Measurements from ENCODE around the gene C16orf78. TPM values are rescaled to one million over a fixed set of nuclear protein-coding genes. Genes with fewer than 3 reads are reported as not detected.

C16orf78 gene
- total and polyA plus RNA-seq, 2 of the 8 experiments (the other 6 are each of a cell fraction or from before 2014, with no cell fraction given): not detected

DNA sequence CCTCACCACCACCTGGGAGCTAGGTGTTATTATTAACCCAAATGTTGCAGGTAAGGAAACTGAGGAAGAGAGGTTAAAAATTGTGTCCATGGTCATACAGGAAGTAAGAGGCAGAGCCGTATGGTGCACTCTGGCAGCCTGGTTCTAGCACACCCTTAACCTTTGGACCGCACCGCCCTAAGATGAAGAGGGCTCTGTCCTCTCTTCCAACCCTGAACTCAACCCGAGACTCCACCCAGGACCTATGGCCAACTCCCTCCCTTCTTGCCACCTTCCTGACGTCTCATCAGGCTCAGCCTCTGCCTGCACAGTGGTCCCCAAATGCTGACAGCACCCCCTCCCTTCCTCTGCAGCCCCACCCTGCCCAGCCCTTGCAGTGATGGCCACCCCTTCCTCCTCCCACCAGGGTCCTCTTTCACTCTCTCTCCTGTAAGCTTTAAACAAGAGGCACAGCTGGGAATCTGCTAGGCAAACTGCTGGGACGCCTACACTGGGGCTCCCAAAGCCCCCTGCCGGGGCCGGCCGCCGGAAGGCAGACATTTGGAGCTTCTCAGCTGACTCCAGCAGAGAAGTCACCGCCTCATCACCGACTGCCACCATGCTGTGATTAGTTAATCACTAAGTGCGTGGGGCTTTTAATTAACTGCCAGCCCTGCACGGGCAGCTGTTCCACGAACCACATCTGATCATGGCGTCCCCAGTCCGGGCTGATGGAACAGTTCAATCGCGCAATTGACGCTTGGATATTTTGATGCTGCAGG, 16.7 kb upstream of the C16orf78 start (continued):
- TF ChIP-seq E2F6 (IDR thresholded peaks at IDR 0.05) (no peak), POLR2AphosphoS5 (IDR thresholded peaks at IDR 0.05; ENCODE audit: low read depth, low read length) (no peak), SIRT6 (IDR thresholded peaks at IDR 0.05; ENCODE audit: low read length) (no peak), TAF1 (IDR thresholded peaks at IDR 0.05; ENCODE audit: low read depth, low read length) (no peak), MAX (IDR thresholded peaks at IDR 0.05) (no peak), CTBP2 (IDR thresholded peaks at IDR 0.05; ENCODE audit: borderline replicate concordance, insufficient read depth, insufficient read length, low read length) (no peak)
